WTC11 (cell line): ENCODE results near the gene SH2D5. TPM values are rescaled to one million over a fixed set of nuclear protein-coding genes. Genes with fewer than 3 reads are reported as not detected.

Experiments
- ATAC-seq: fragments of 200-7000 bp; cut with Tn5 transposase; 2 replicates; pipeline ENCODE4 v1.10.0; 2021; ENCODE audit warnings: mild to moderate bottlenecking, moderate library complexity
- CTCF ChIA-PET: fragments of 300-600 bp; sonication (Branson Sonifier 250); formaldehyde crosslinking; loops from one replicate; lab custom pipeline; 2021; ENCODE audit warnings: antibody characterized with exemption; lab: Charles Lee
- POLR2A ChIA-PET: fragments of 350-600 bp; sonication (Branson Sonifier 250); formaldehyde crosslinking; loops from one replicate; lab custom pipeline; 2021; ENCODE audit warnings: antibody characterized with exemption; lab: Charles Lee
- DNase-seq: peaks from one replicate; pipeline ENCODE4 v3.0.0; 2021; ENCODE audit warnings: low spot score
- H3K27ac Mint-ChIP-seq: 2 replicates; pipeline ENCODE4 v1.8.0; 2021; ENCODE audit warnings: mixed read lengths
- H3K27me3 Mint-ChIP-seq: 2 replicates; pipeline ENCODE4 v1.8.0; 2021; ENCODE audit warnings: low read depth, mild to moderate bottlenecking, moderate library complexity, mixed read lengths
- H3K36me3 Mint-ChIP-seq: 2 replicates; pipeline ENCODE4 v1.8.0; 2021; ENCODE audit warnings: mixed read lengths
- H3K4me1 Mint-ChIP-seq: 2 replicates; pipeline ENCODE4 v1.8.0; 2022; ENCODE audit warnings: mixed read lengths
- H3K4me3 Mint-ChIP-seq: 2 replicates; pipeline ENCODE4 v1.8.0; 2021; ENCODE audit warnings: mild to moderate bottlenecking, moderate library complexity, mixed read lengths
- H3K9me3 Mint-ChIP-seq: 2 replicates; pipeline ENCODE4 v1.8.0; 2021; ENCODE audit warnings: mixed read lengths
- ATF6 ChIP-seq: sonication (generic); formaldehyde crosslinking; IDR thresholded peaks from 2 replicates; pipeline ENCODE4 v1.8.1; 2023; ENCODE audit warnings: mild to moderate bottlenecking, missing genetic modification reagents
- FOXP1 ChIP-seq: sonication (generic); formaldehyde crosslinking; IDR thresholded peaks from 2 replicates; pipeline ENCODE4 v1.8.0; 2022; ENCODE audit warnings: missing genetic modification reagents, mild to moderate bottlenecking, moderate library complexity, borderline replicate concordance
- GRHL2 ChIP-seq: fragments of 250-450 bp; sonication (Bioruptor Pico); IDR thresholded peaks from 2 replicates; pipeline ENCODE4 v1.8.0; 2022; ENCODE audit warnings: mild to moderate bottlenecking, moderate library complexity; ENCODE audit not compliant: insufficient replicate concordance, severe bottlenecking
- IRF1 ChIP-seq: sonication (generic); formaldehyde crosslinking; IDR thresholded peaks from 2 replicates; pipeline ENCODE4 v1.8.0; 2023; ENCODE audit warnings: missing genetic modification reagents
- NR2C2 ChIP-seq: sonication (generic); formaldehyde crosslinking; IDR thresholded peaks from 2 replicates; pipeline ENCODE4 v1.8.0; 2022; ENCODE audit warnings: mild to moderate bottlenecking, missing genetic modification reagents
- SMAD3 ChIP-seq: sonication (generic); formaldehyde crosslinking; IDR thresholded peaks from 2 replicates; pipeline ENCODE4 v1.8.0; 2022; ENCODE audit warnings: missing genetic modification reagents, mild to moderate bottlenecking, borderline replicate concordance
- SOX15 ChIP-seq: fragments of 250-450 bp; sonication (Bioruptor Pico); IDR thresholded peaks from 2 replicates; pipeline ENCODE4 v1.9.0; 2021; ENCODE audit warnings: mild to moderate bottlenecking
- TCF7 ChIP-seq: sonication (generic); formaldehyde crosslinking; IDR thresholded peaks from 2 replicates; pipeline ENCODE4 v1.8.0; 2022; ENCODE audit warnings: mild to moderate bottlenecking, low read depth, missing genetic modification reagents, moderate library complexity
- TEAD1 ChIP-seq: sonication (generic); formaldehyde crosslinking; IDR thresholded peaks from 2 replicates; pipeline ENCODE4 v1.8.0; 2022; ENCODE audit warnings: mild to moderate bottlenecking, missing genetic modification reagents
- TEAD4 ChIP-seq: sonication (generic); formaldehyde crosslinking; IDR thresholded peaks from 2 replicates; pipeline ENCODE4 v1.8.0; 2022; ENCODE audit warnings: mild to moderate bottlenecking, missing genetic modification reagents
- ZBTB21 ChIP-seq: sonication (generic); formaldehyde crosslinking; IDR thresholded peaks from 2 replicates; pipeline ENCODE4 v1.8.1; 2023; ENCODE audit warnings: mild to moderate bottlenecking, missing genetic modification reagents, borderline replicate concordance
- ZNF121 ChIP-seq: sonication (generic); formaldehyde crosslinking; IDR thresholded peaks from 2 replicates; pipeline ENCODE4 v1.8.0; 2023; ENCODE audit warnings: missing genetic modification reagents
- ZNF232 ChIP-seq: sonication (generic); formaldehyde crosslinking; IDR thresholded peaks from 2 replicates; pipeline ENCODE4 v1.8.0; 2022; ENCODE audit warnings: mild to moderate bottlenecking, missing genetic modification reagents
- ZNF396 ChIP-seq: fragments of 250-450 bp; sonication (Bioruptor Pico); IDR thresholded peaks from 2 replicates; pipeline ENCODE4 v1.8.0; 2021; ENCODE audit warnings: mild to moderate bottlenecking, moderate library complexity, borderline replicate concordance
- ZNF416 ChIP-seq: fragments of 250-450 bp; sonication (Bioruptor Pico); IDR thresholded peaks from 2 replicates; pipeline ENCODE4 v1.9.0; 2021; ENCODE audit warnings: mild to moderate bottlenecking, inconsistent platforms
- ZNF423 ChIP-seq: fragments of 250-450 bp; sonication (Bioruptor Pico); IDR thresholded peaks from 2 replicates; pipeline ENCODE4 v2.1.2; 2022; ENCODE audit warnings: mild to moderate bottlenecking, moderate library complexity
- total RNA-seq: library from RNA; stranded (reverse); gene quantifications from 3 replicates; pipeline ENCODE4 v1.2.3, GENCODE V29; 2021
- TF ChIP-seq, protein P1 (sequence below): fragments of 250-450 bp; sonication (Bioruptor Pico); IDR thresholded peaks from 2 replicates; pipeline ENCODE4 v1.8.0; 2021; ENCODE audit warnings: mild to moderate bottlenecking
- TF ChIP-seq, protein P2 (sequence below): sonication (generic); formaldehyde crosslinking; IDR thresholded peaks from 2 replicates; pipeline ENCODE4 v1.8.0; 2023; ENCODE audit warnings: mild to moderate bottlenecking, missing genetic modification reagents

The SH2D5 gene
- total RNA-seq, 1 experiment from 2014 or later, result 13.8 TPM

- no peak overlapping the region for H3K27ac Mint-ChIP-seq
- H3K27me3 Mint-ChIP-seq, result no peaks in the 10 kb centered on the region; the same call in 1 of the 2 replicates
- POLR2A ChIA-PET, result interaction anchor here (0.6 kb wide), 1 partner anchor 18 kb away, joined by 3 read pairs; no protein-coding TSS in a partner anchor
- H3K36me3 Mint-ChIP-seq, result peaks cover 2% of the 10 kb centered on the region; the same call in 1 of the 2 replicates
- CTCF ChIA-PET, result no interaction called here
- H3K4me3 Mint-ChIP-seq, result no peak overlapping the region
- no peaks in the 10 kb centered on the region for H3K4me1 Mint-ChIP-seq
- TF ChIP-seq ZNF396 (CRISPR knock-in tag) (no peak), ZNF416 (CRISPR knock-in tag) (no peak), ZBTB21 (CRISPR knock-in tag) (no peak), FOXP1 (no peak), ZNF121 (CRISPR knock-in tag) (no peak), TCF7 (no peak), ZNF232 (no peak), TEAD4 (CRISPR knock-in tag) (no peak), SOX15 (CRISPR knock-in tag) (no peak), TEAD1 (CRISPR knock-in tag) (no peak), ZNF423 (CRISPR knock-in tag) (no peak), GRHL2 (CRISPR knock-in tag) (no peak), ATF6 (no peak), NR2C2 (CRISPR knock-in tag) (no peak), SMAD3 (no peak)
- TF ChIP-seq, protein P1, sequence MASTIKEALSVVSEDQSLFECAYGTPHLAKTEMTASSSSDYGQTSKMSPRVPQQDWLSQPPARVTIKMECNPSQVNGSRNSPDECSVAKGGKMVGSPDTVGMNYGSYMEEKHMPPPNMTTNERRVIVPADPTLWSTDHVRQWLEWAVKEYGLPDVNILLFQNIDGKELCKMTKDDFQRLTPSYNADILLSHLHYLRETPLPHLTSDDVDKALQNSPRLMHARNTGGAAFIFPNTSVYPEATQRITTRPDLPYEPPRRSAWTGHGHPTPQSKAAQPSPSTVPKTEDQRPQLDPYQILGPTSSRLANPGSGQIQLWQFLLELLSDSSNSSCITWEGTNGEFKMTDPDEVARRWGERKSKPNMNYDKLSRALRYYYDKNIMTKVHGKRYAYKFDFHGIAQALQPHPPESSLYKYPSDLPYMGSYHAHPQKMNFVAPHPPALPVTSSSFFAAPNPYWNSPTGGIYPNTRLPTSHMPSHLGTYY (CRISPR knock-in tag), result no peak
- TF ChIP-seq, protein P2, sequence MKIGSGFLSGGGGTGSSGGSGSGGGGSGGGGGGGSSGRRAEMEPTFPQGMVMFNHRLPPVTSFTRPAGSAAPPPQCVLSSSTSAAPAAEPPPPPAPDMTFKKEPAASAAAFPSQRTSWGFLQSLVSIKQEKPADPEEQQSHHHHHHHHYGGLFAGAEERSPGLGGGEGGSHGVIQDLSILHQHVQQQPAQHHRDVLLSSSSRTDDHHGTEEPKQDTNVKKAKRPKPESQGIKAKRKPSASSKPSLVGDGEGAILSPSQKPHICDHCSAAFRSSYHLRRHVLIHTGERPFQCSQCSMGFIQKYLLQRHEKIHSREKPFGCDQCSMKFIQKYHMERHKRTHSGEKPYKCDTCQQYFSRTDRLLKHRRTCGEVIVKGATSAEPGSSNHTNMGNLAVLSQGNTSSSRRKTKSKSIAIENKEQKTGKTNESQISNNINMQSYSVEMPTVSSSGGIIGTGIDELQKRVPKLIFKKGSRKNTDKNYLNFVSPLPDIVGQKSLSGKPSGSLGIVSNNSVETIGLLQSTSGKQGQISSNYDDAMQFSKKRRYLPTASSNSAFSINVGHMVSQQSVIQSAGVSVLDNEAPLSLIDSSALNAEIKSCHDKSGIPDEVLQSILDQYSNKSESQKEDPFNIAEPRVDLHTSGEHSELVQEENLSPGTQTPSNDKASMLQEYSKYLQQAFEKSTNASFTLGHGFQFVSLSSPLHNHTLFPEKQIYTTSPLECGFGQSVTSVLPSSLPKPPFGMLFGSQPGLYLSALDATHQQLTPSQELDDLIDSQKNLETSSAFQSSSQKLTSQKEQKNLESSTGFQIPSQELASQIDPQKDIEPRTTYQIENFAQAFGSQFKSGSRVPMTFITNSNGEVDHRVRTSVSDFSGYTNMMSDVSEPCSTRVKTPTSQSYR (CRISPR knock-in tag), result no peak
- DNase-seq (no peak), ATAC-seq (no peak)
- no peaks in the 10 kb centered on the region for H3K9me3 Mint-ChIP-seq
Observed at GRCh38 chr1:20703124-20703756, 29.3 kb downstream of the SH2D5 start.

DNA sequence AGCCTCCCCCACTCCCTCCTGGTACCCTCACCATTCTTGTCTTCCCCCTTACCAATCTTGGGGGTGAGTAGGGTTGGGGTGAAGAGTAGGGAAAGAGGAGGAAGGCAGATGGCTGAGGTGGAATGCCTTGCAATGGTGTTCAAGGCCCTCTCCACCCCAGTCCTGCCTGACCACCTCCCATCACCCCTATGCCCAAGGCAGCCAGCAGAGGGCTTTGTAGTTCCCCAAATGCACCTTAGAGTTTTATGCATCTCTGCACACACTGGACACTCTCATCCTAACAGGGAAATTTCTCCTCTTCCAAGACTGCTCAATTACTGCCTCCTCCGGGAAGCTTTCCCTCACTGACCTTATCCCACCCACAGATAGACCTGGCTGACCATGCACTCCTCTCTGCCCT is 30.1 kb downstream of the SH2D5 start:
- Mint-ChIP-seq H3K27me3 (no peaks in the 10 kb centered on the region; the same call in 1 of the 2 replicates), H3K36me3 (peaks cover 2% of the 10 kb centered on the region; the same call in 1 of the 2 replicates), H3K4me3 (no peak overlapping the region), H3K4me1 (peaks cover under 1% of the 10 kb centered on the region; the same call in 1 of the 2 replicates), H3K9me3 (no peaks in the 10 kb centered on the region), H3K27ac (no peak overlapping the region)
- POLR2A ChIA-PET, result no interaction called here
- TF ChIP-seq NR2C2 (CRISPR knock-in tag) (no peak), IRF1 (CRISPR knock-in tag) (no peak)
- ATAC-seq, result no peak; the same call in 1 of the 2 replicates
- CTCF ChIA-PET, result interaction anchor here (0.7 to 1.4 kb wide), 2 partner anchors 84 to 493 kb away, joined by 4 to 5 read pairs; partner anchors contain the start of gene HP1BP3
- no peak for DNase-seq
